HG03095 (cell line): ENCODE results near the gene ZDHHC11B.

Experiments
- ATAC-seq: cut with Tn5 transposase; IDR thresholded peaks from one replicate; pipeline ENCODE4 v1.9.1; 2021; ENCODE audit warnings: moderate library complexity; ENCODE audit not compliant: unreplicated experiment

Gene ZDHHC11B

DNA sequence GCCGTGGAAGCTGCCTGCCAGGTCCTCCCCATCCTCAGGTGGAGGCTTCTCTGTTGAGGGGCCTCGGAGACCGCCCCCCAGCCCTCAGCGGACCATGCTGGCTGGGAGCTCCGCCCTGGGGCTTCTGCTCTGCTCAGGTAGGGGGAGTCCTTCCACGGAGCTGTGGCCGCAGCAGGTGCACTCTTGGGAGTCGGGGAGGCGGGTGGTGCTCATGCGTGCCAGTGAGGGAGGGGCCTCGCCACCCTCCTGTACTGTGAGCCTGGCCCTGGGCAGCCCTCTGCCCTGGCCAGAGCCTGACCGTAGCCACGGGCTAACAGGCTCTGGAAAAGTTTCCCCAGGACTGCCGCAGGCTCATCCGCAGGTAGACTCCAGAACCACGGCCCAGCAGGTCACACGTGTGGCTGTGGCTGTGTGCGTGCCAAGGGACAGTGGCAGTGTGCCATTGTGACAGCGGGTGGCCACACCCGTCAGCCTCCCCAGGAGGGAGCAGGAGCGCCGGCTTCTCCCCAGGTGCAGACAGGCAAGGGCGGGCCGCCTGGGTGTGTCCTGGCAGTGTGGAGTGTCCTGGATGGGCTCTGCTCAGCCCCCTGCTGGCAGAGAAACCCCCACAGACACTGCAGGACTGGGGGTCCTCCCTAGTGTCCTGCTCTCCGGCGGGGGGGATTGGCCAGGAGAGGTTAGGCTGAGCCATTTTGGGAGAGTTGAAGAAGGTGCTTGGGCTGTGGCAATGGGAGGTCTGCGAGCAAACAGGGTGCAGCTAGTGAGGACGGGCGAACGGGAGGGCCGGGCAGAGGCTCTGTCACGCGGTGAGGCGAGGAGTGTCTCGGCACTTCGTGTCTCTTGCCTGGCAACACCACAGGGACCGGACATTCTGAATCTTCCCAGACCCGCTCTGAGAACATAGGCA, 120.8 kb downstream of the ZDHHC11B start:
- no peak for ATAC-seq

- no peak for ATAC-seq
Observed at GRCh38 chr5:662751-663435, 121.6 kb downstream of the ZDHHC11B start.

DNA sequence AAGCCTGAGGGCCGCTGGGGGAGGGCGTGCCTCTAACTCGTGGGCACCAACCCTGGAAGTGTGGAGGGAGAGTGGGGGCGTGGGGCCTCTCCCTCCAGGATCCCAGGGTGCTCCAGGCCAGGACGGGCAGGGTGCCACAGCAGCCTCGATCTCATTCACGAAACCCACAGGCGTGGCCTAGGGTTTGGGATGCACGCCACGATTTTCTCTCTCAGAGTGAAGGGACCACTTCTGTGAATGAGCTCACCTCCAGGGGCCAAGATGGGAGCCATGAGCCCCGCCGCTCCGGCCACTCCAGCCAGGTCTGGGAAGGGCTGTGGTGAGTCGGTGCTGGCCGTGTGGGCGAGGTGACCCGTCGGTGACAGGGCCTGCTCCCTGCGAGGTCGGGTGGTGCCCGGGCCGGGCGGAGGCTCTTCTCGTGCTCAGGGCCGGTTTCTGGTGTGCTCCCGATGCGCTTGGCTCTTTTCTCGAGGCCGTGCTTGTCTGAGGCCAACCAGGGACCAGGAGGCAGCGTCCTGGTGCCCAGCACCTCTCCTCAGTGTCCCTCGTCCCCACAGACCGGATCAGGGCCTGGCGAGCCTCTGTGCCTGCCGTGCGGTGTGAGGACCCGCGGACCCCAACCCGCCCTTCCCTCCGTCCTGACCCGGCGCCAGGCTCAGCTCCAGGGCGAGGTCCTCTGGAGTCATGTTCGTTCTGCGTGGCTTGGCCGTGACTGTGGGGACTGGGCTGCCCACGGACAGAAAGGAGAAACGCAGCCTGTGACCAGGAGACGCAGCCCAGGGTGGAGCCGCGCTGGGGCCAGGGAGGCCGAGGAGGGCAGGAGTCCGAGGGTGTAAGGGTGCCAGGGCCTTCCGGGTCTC, 122.4 kb downstream of the ZDHHC11B start:
- no peak for ATAC-seq

GRCh38 chr5:660491-661030, 124.0 kb downstream of the ZDHHC11B start:
- no peak for ATAC-seq
